Gastrocnemius medialis (tissue), 4 donors: Measurements from ENCODE around the gene TMEM266. TPM values are rescaled to one million over a fixed set of nuclear protein-coding genes. Genes with fewer than 3 reads are reported as not detected.

Experiments
- ATAC-seq, 2 donors: fragments of 150-250 bp; one replicate each; pipeline ENCODE4 v1.9.1; 2016
- DNase-seq, 2 donors: peaks; one replicate each; pipeline ENCODE4 v3.0.0-alpha.2; 2019
- H3K27ac ChIP-seq, 4 donors: fragments of 200-600 bp; sonication (generic); 1 replicate in 1 of 4; 2 replicates in 3 of 4; pipeline ENCODE4 v1.5.1; 2016 to 2018; ENCODE audit warnings: mild to moderate bottlenecking in 2 of 4, moderate library complexity in 1 of 4
- H3K27me3 ChIP-seq, 3 donors: fragments of 200-600 bp; sonication (generic) in 2 of 3; 1 replicate in 1 of 3; 2 replicates in 2 of 3; pipeline versions ENCODE4 v1.5.1 to v1.6.0; 2016 to 2019; ENCODE audit warnings: mild to moderate bottlenecking in 1 of 3, moderate library complexity in 1 of 3
- H3K36me3 ChIP-seq, 2 donors: fragments of 200-600 bp; sonication (generic) in 1 of 2; one replicate each; pipeline ENCODE4 v1.5.1; 2017 to 2018
- H3K4me1 ChIP-seq, 2 donors: fragments of 200-600 bp; sonication (generic) in 1 of 2; one replicate each; pipeline ENCODE4 v1.5.1; 2016 to 2017; ENCODE audit warnings: mild to moderate bottlenecking in 2 of 2
- H3K4me3 ChIP-seq, 4 donors: fragments of 200-600 bp; sonication (generic) in 3 of 4; 1 replicate in 1 of 4; 2 replicates in 3 of 4; pipeline ENCODE4 v1.5.1; 2016 to 2019; ENCODE audit warnings: mild to moderate bottlenecking in 2 of 4
- H3K9me3 ChIP-seq, 3 donors: fragments of 200-600 bp; sonication (generic) in 2 of 3; 1 replicate in 1 of 3; 2 replicates in 2 of 3; pipeline ENCODE4 v1.5.1; 2016 to 2019
- CTCF ChIP-seq, 5 experiments: fragments of 450-650 bp in 3 of 5; fragments of 200-600 bp in 2 of 5; sonication (generic) in 2 of 5; IDR thresholded peaks in 4 of 5; conservative IDR thresholded peaks in 1 of 5; 1 replicate in 4 of 5; 2 replicates in 1 of 5; pipeline ENCODE4 v1.5.1; 2016 to 2019; ENCODE audit warnings: antibody characterized with exemption in 5 of 5, mild to moderate bottlenecking in 3 of 5, moderate library complexity in 3 of 5
- POLR2A ChIP-seq, 2 donors: fragments of 450-650 bp; IDR thresholded peaks; one replicate each; pipeline ENCODE4 v1.6.1; 2017; ENCODE audit warnings: antibody characterized with exemption in 2 of 2, mild to moderate bottlenecking in 2 of 2, moderate library complexity in 2 of 2
- in situ Hi-C, 4 donors: fragments of 200-750 bp; cut with MboI; loops; one replicate each; pipeline versions ENCODE4 v1.15.0 to v1.8.0; 2017; ENCODE audit warnings: low sequenced_read_pairs in 4 of 4
- intact Hi-C: fragments of 100-400 bp; cut with DNase I; formaldehyde crosslinking; loops from one replicate; pipeline ENCODE4 v1.15.1; 2023; ENCODE audit warnings: low total_unique reads
- total RNA-seq, 4 donors: library from RNA; depleted of rRNA; stranded (reverse); fragments of >200 nt; gene quantifications; one replicate each; pipeline versions ENCODE4 v1.1.0 to v1.2.3, GENCODE V29; 2016

TMEM266 gene
- total RNA-seq, 4 donors from 2014 or later: 3.6 to 17.1 (median 11.7) TPM

- intact Hi-C loops: loop anchor here (2.0 kb wide), 1 partner anchor 47 kb away; no protein-coding TSS in a partner anchor
These were observed 89.6 kb downstream of the TMEM266 start for GRCh38 chr15:76149291-76149915.

GRCh38 chr15:76150513-76150912 lies 90.7 kb downstream of the TMEM266 start:
- in situ Hi-C loops (no loop called here), intact Hi-C loops (loop anchor here (5.0 to 10.0 kb wide), 3 partner anchors 177 to 714 kb away; partner anchors contain the start of gene SIN3A)
- DNase-seq (no peak), ATAC-seq (peak in 1 of 2 donors; percentile 3)
- Histone ChIP-seq H3K27ac (peak overlapping the region; percentile 33 to 66 (median 62)), H3K4me3 (no peak overlapping the region), H3K4me1 (peaks cover 22 to 24% of the 10 kb centered on the region in 2 donors), H3K9me3 (no peaks in the 10 kb centered on the region), H3K27me3 (no peaks in the 10 kb centered on the region), H3K36me3 (no peaks in the 10 kb centered on the region)
- TF ChIP-seq POLR2A (IDR thresholded peaks at IDR 0.05): no peak
- no peak for TF ChIP-seq CTCF (IDR thresholded peaks at IDR 0.05 in 4 of 5, conservative IDR thresholded peaks at IDR 0.05 in 1 of 5)

More at GRCh38 chr15:76149291-76149915, 89.6 kb downstream of the TMEM266 start:
- Histone ChIP-seq H3K36me3 (no peaks in the 10 kb centered on the region), H3K4me1 (peaks cover 22 to 24% of the 10 kb centered on the region in 2 donors), H3K9me3 (no peaks in the 10 kb centered on the region), H3K27ac (peak overlapping the region in 2 of 4 donors; percentile 58 to 65), H3K27me3 (no peaks in the 10 kb centered on the region), H3K4me3 (no peak overlapping the region)
- TF ChIP-seq CTCF (IDR thresholded peaks at IDR 0.05 in 4 of 5, conservative IDR thresholded peaks at IDR 0.05 in 1 of 5) (no peak), POLR2A (IDR thresholded peaks at IDR 0.05) (peak in 1 of 2 donors; percentile 13)
- peak in 1 of 2 donors; percentile 5 for ATAC-seq
- DNase-seq: no peak
- in situ Hi-C loops: no loop called here

GRCh38 chr15:76150971-76151598 lies 91.3 kb downstream of the TMEM266 start:
- intact Hi-C loops: loop anchor here (5.0 to 10.0 kb wide), 3 partner anchors 176 to 714 kb away; partner anchors contain the start of gene SIN3A

GRCh38 chr15:76151599-76151974 lies 91.8 kb downstream of the TMEM266 start:
- Histone ChIP-seq H3K36me3 (no peaks in the 10 kb centered on the region), H3K9me3 (no peaks in the 10 kb centered on the region), H3K4me3 (no peak overlapping the region), H3K27me3 (no peaks in the 10 kb centered on the region), H3K27ac (peak overlapping the region in 2 of 4 donors; percentile 58 to 65), H3K4me1 (peaks cover 22 to 24% of the 10 kb centered on the region in 2 donors)
- DNase-seq (no peak), ATAC-seq (no peak)
- TF ChIP-seq CTCF (IDR thresholded peaks at IDR 0.05 in 4 of 5, conservative IDR thresholded peaks at IDR 0.05 in 1 of 5): no peak
- TF ChIP-seq POLR2A (IDR thresholded peaks at IDR 0.05): no peak
- intact Hi-C loops: loop anchor here (5.0 to 10.0 kb wide), 3 partner anchors 176 to 713 kb away; partner anchors contain the start of gene SIN3A
- in situ Hi-C loops: no loop called here

More at GRCh38 chr15:76150971-76151598, 91.3 kb downstream of the TMEM266 start:
- Histone ChIP-seq H3K4me1 (peaks cover 22 to 24% of the 10 kb centered on the region in 2 donors), H3K9me3 (no peaks in the 10 kb centered on the region), H3K27me3 (no peaks in the 10 kb centered on the region), H3K27ac (peak overlapping the region; percentile 33 to 66 (median 62)), H3K36me3 (no peaks in the 10 kb centered on the region), H3K4me3 (no peak overlapping the region)
- no peak for TF ChIP-seq POLR2A (IDR thresholded peaks at IDR 0.05)
- TF ChIP-seq CTCF (IDR thresholded peaks at IDR 0.05 in 4 of 5, conservative IDR thresholded peaks at IDR 0.05 in 1 of 5): peak; percentile 79 to 92 (median 87)
- ATAC-seq (peak; percentile 60 to 71), DNase-seq (peak in 1 of 2 donors; percentile 72)
- in situ Hi-C loops: no loop called here
